ENCODE measurements around the gene NSUN6. TPM values are rescaled to one million over a fixed set of nuclear protein-coding genes. Genes with fewer than 3 reads are reported as not detected.
A peak's percentile ranks its signal among the peaks of the same experiment; 100 is the strongest.

The NSUN6 gene
- total and polyA plus RNA-seq, 10 of the 15 experiments (the other 5 are each of a cell fraction or from before 2014, with no cell fraction given), result 10.2 to 25.0 (median 15.6) TPM

DNA sequence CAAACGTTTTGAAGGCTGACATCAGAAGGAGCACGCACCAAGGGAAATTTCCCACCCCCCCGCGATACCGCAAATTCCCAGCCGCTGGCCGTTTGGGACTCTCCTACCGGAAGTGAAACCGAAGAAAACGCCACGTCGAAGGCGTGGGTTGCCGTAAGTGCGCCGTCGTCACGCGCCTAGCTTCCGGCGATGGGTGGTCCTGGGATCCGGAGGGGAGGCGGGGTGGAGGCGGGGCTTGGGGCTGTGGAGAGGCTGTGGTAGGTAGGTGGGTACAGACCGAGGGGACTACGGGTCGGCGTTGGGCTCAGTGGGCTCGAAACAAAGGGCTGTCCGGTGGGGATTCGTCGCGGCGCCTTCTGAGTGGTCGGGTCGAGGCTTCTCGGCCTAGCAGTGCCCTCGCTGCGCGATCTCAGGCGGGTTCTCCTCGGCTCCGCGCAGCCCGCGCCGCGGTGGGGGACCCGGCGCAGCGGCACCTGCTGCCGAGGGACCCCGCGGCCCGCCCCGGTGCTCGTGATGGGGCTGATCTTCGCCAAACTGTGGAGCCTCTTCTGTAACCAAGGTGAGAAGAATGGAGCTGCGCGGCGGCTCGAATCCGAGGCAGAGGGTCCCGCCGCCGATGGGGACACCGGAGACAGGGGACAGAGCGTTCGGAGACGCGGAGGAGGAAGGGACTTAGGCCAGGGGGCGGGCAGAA, 7.9 kb upstream of the NSUN6 start, which contains the start of gene ARL5B (continued):
- TF ChIP-seq ZBTB11 (CRISPR knock-in tag; IDR thresholded peaks at IDR 0.05) (no peak), BHLHE40 (IDR thresholded peaks at IDR 0.05; ENCODE audit: borderline replicate concordance in 1 of 2, low read depth in 2 of 2, low read length in 1 of 2) (peak; percentile 96 to 97), MEF2B (IDR thresholded peaks at IDR 0.05; ENCODE audit: partially characterized antibody, poor library complexity, severe bottlenecking) (peak; percentile 95), EP300 (IDR thresholded peaks at IDR 0.05; ENCODE audit: borderline replicate concordance in 1 of 2, control insufficient read depth in 1 of 2, low read depth in 2 of 2, low read length in 2 of 2) (peak; percentile 89 to 95), SUPT20H (IDR thresholded peaks at IDR 0.05; ENCODE audit: borderline replicate concordance, control insufficient read depth, low read depth, low read length) (no peak), KAT2A (conservative IDR thresholded peaks at IDR 0.05; ENCODE audit: control insufficient read depth, low read depth, low read length) (no peak), NBN (IDR thresholded peaks at IDR 0.05) (peak; percentile 91), BCLAF1 (IDR thresholded peaks at IDR 0.05) (no peak), REST (IDR thresholded peaks at IDR 0.05; ENCODE audit: low read depth, low read length) (no peak), TCF7 (IDR thresholded peaks at IDR 0.05; ENCODE audit: borderline replicate concordance) (no peak; the same call in 1 of the 2 replicates), POLR2AphosphoS5 (IDR thresholded peaks at IDR 0.05; ENCODE audit: low read length) (peak; percentile 85), POLR2AphosphoS2 (IDR thresholded peaks at IDR 0.05; ENCODE audit: low read depth, low read length) (peak; percentile 85; the same call in 1 of the 2 replicates), TBL1XR1 (IDR thresholded peaks at IDR 0.05; ENCODE audit: low read depth, low read length) (peak; percentile 69), ZZZ3 (IDR thresholded peaks at IDR 0.05; ENCODE audit: control insufficient read depth, insufficient read length, low read depth) (no peak), SIX5 (IDR thresholded peaks at IDR 0.05; ENCODE audit: low read depth, low read length, severe bottlenecking) (no peak)
- TF ChIP-seq, protein P1, sequence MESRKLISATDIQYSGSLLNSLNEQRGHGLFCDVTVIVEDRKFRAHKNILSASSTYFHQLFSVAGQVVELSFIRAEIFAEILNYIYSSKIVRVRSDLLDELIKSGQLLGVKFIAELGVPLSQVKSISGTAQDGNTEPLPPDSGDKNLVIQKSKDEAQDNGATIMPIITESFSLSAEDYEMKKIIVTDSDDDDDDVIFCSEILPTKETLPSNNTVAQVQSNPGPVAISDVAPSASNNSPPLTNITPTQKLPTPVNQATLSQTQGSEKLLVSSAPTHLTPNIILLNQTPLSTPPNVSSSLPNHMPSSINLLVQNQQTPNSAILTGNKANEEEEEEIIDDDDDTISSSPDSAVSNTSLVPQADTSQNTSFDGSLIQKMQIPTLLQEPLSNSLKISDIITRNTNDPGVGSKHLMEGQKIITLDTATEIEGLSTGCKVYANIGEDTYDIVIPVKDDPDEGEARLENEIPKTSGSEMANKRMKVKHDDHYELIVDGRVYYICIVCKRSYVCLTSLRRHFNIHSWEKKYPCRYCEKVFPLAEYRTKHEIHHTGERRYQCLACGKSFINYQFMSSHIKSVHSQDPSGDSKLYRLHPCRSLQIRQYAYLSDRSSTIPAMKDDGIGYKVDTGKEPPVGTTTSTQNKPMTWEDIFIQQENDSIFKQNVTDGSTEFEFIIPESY (IDR thresholded peaks at IDR 0.05), result no peak

Data from GM12878 (cell line).